ENCODE data around the gene CALHM2. TPM values are rescaled to one million over a fixed set of nuclear protein-coding genes. Genes with fewer than 3 reads are reported as not detected.

The CALHM2 gene
- total and polyA plus RNA-seq, 2 donors (not counting 1 experiment from before 2014, with no cell fraction given): 16.3 to 42.8 TPM

- H3K4me1 ChIP-seq (ENCODE audit: control insufficient read depth in 2 of 2, insufficient read depth in 2 of 2, low read length in 2 of 2): no peaks in the 10 kb centered on the region
- H3K36me3 ChIP-seq (replicated peaks in 1 of 2; ENCODE audit: control extremely low read depth in 1 of 2, control insufficient read depth in 1 of 2, extremely low read depth in 1 of 2, insufficient read depth in 2 of 2, low read length in 1 of 2): peaks cover 0 to 80% of the 10 kb centered on the region in 2 experiments
- no peak overlapping the region for H3K9ac ChIP-seq (ENCODE audit: low read length)
- H3K27me3 Mint-ChIP-seq: no peaks in the 10 kb centered on the region
- H3K4me1 Mint-ChIP-seq: no peaks in the 10 kb centered on the region
- H3K4me2 ChIP-seq (replicated peaks; ENCODE audit: low read depth, low read length, poor library complexity, severe bottlenecking): no peak overlapping the region
- ATAC-seq (ENCODE audit: low read depth) (no peak), DNase-seq (no peak)
- H4K20me1 ChIP-seq (ENCODE audit: control insufficient read depth, insufficient read depth, low read length, poor library complexity, severe bottlenecking): no peaks in the 10 kb centered on the region
- H3K27me3 ChIP-seq (replicated peaks in 1 of 4; ENCODE audit: control extremely low read depth in 1 of 4, control insufficient read depth in 3 of 4, insufficient read depth in 4 of 4, low read length in 3 of 4): no peaks in the 10 kb centered on the region
- no peak overlapping the region for H2AFZ ChIP-seq (ENCODE audit: insufficient read depth, low read depth, low read length, poor library complexity, severe bottlenecking)
- H3K9me3 ChIP-seq (ENCODE audit: control extremely low read depth in 1 of 3, control insufficient read depth in 2 of 3, insufficient read depth in 1 of 3, low read length in 2 of 3): no peaks in the 10 kb centered on the region
- POLR2A ChIA-PET: no interaction called here
- no peaks in the 10 kb centered on the region for H3K79me2 ChIP-seq (ENCODE audit: control insufficient read depth, insufficient read depth, low read length)
- CTCF ChIA-PET: interaction anchor here (1.4 kb wide), 2 partner anchors 46 kb away, joined by 3 to 4 read pairs; no protein-coding TSS in a partner anchor
- no peak overlapping the region for H3K4me3 Mint-ChIP-seq
- no peak overlapping the region for H3K27ac ChIP-seq (ENCODE audit: low read length in 2 of 2)
- H3K9me3 Mint-ChIP-seq (ENCODE audit: insufficient read depth): no peaks in the 10 kb centered on the region
- TF ChIP-seq EZH2 (IDR thresholded peaks at IDR 0.05; ENCODE audit: borderline replicate concordance, insufficient read depth, low read depth, low read length, poor library complexity, severe bottlenecking): no peak
- no peak for TF ChIP-seq CTCF (IDR thresholded peaks at IDR 0.05)
- H3K4me3 ChIP-seq (ENCODE audit: control extremely low read depth in 1 of 5, extremely low read depth in 1 of 5, insufficient read depth in 1 of 5, low read depth in 2 of 5, low read length in 4 of 5): no peak overlapping the region
- intact Hi-C loops (cut with micrococcal nuclease): no loop called here
- 100% methylated on average over 1 of the region's 4 CpGs for WGBS (ENCODE audit: insufficient coverage)
- peak overlapping the region; percentile 46 for H3K27ac Mint-ChIP-seq
Measured at GRCh38 chr10:103439776-103440175, 12.4 kb downstream of the CALHM2 start.

- Histone ChIP-seq H3K4me2 (replicated peaks; ENCODE audit: low read depth, low read length, poor library complexity, severe bottlenecking) (no peak overlapping the region), H3K9me3 (ENCODE audit: control extremely low read depth in 1 of 3, control insufficient read depth in 2 of 3, insufficient read depth in 1 of 3, low read length in 2 of 3) (no peaks in the 10 kb centered on the region), H3K27me3 (replicated peaks in 1 of 4; ENCODE audit: control extremely low read depth in 1 of 4, control insufficient read depth in 3 of 4, insufficient read depth in 4 of 4, low read length in 3 of 4) (no peaks in the 10 kb centered on the region), H2AFZ (ENCODE audit: insufficient read depth, low read depth, low read length, poor library complexity, severe bottlenecking) (no peak overlapping the region), H3K27ac (ENCODE audit: low read length in 2 of 2) (no peak overlapping the region), H4K20me1 (ENCODE audit: control insufficient read depth, insufficient read depth, low read length, poor library complexity, severe bottlenecking) (no peaks in the 10 kb centered on the region), H3K4me1 (ENCODE audit: control insufficient read depth in 2 of 2, insufficient read depth in 2 of 2, low read length in 2 of 2) (no peaks in the 10 kb centered on the region), H3K36me3 (replicated peaks in 1 of 2; ENCODE audit: control extremely low read depth in 1 of 2, control insufficient read depth in 1 of 2, extremely low read depth in 1 of 2, insufficient read depth in 2 of 2, low read length in 1 of 2) (peaks cover 0 to 63% of the 10 kb centered on the region in 2 experiments), H3K79me2 (ENCODE audit: control insufficient read depth, insufficient read depth, low read length) (no peaks in the 10 kb centered on the region), H3K9ac (ENCODE audit: low read length) (no peak overlapping the region), H3K4me3 (ENCODE audit: control extremely low read depth in 1 of 5, extremely low read depth in 1 of 5, insufficient read depth in 1 of 5, low read depth in 2 of 5, low read length in 4 of 5) (no peak overlapping the region)
- H3K4me1 Mint-ChIP-seq: no peaks in the 10 kb centered on the region
- no peak overlapping the region for H3K4me3 Mint-ChIP-seq
- ATAC-seq (ENCODE audit: low read depth) (no peak), DNase-seq (no peak)
- intact Hi-C loops (cut with micrococcal nuclease): no loop called here
- no peaks in the 10 kb centered on the region for H3K27me3 Mint-ChIP-seq
- POLR2A ChIA-PET: no interaction called here
- WGBS (ENCODE audit: insufficient coverage): no CpG with 5 or more reads among the region's 2 CpGs
- no peaks in the 10 kb centered on the region for H3K9me3 Mint-ChIP-seq (ENCODE audit: insufficient read depth)
- H3K27ac Mint-ChIP-seq: no peak overlapping the region
- no peak for TF ChIP-seq EZH2 (IDR thresholded peaks at IDR 0.05; ENCODE audit: borderline replicate concordance, insufficient read depth, low read depth, low read length, poor library complexity, severe bottlenecking)
- no peak for TF ChIP-seq CTCF (IDR thresholded peaks at IDR 0.05)
- CTCF ChIA-PET: interaction anchor here (0.9 to 1.3 kb wide), 4 partner anchors 8 to 52 kb away, joined by 3 to 4 read pairs (median 3); no protein-coding TSS in a partner anchor
Measured at GRCh38 chr10:103433858-103434257, 18.3 kb downstream of the CALHM2 start.

Measured in B cell (primary cell).